SJCRH30 (cell line): ENCODE measurements around the gene RPRD1A. TPM values are rescaled to one million over a fixed set of nuclear protein-coding genes. Genes with fewer than 3 reads are reported as not detected.
"Not testable (repeated sequence)": the region's sequence is repeated elsewhere in the genome, so short reads cannot be mapped to it uniquely, and the experiment has no call there.

Experiments
- DNase-seq, 2 experiments: peaks; one replicate each; pipeline ENCODE4 v3.0.0-alpha.2; 2015 to 2020
- H3K27ac ChIP-seq: fragments of 250-450 bp; sonication (Bioruptor Pico); 2 replicates; pipeline ENCODE4 v1.5.1; 2020; ENCODE audit warnings: mild to moderate bottlenecking, moderate library complexity
- H3K27me3 ChIP-seq: fragments of 250-450 bp; sonication (Bioruptor Pico); 2 replicates; pipeline ENCODE4 v1.5.1; 2020; ENCODE audit warnings: mild to moderate bottlenecking, moderate library complexity
- H3K36me3 ChIP-seq: fragments of 250-450 bp; sonication (Bioruptor Pico); 2 replicates; pipeline ENCODE4 v1.5.1; 2020; ENCODE audit warnings: mild to moderate bottlenecking, moderate library complexity
- H3K4me1 ChIP-seq: fragments of 250-450 bp; sonication (Bioruptor Pico); 2 replicates; pipeline ENCODE4 v1.5.1; 2020; ENCODE audit warnings: mild to moderate bottlenecking, moderate library complexity
- H3K4me3 ChIP-seq: fragments of 250-450 bp; sonication (Bioruptor Pico); 2 replicates; pipeline ENCODE4 v1.5.1; 2020; ENCODE audit warnings: mild to moderate bottlenecking, moderate library complexity
- H3K9me3 ChIP-seq: fragments of 250-450 bp; sonication (Bioruptor Pico); replicated peaks from 2 replicates; pipeline ENCODE4 v1.5.1; 2020; ENCODE audit warnings: mild to moderate bottlenecking, moderate library complexity
- total RNA-seq: library from RNA; depleted of rRNA; stranded (reverse); fragments of >200 nt; shearing (Covaris generic); gene quantifications from 2 replicates; pipeline ENCODE4 v1.2.3, GENCODE V29; 2014; rRNA removed

Gene RPRD1A
- total RNA-seq = 29.0 and 37.0 TPM in 2 replicates

- H3K36me3 ChIP-seq = no peaks in the 10 kb centered on the region
- H3K9me3 ChIP-seq = no peaks in the 10 kb centered on the region
- peak within 1 kb of the TSS; percentile 80 for H3K27ac ChIP-seq
- no peaks in the 10 kb centered on the region for H3K4me1 ChIP-seq
- H3K4me3 ChIP-seq = peak within 1 kb of the TSS; percentile 90
- peak; percentile 91 to 92 for DNase-seq
- no peaks in the 10 kb centered on the region for H3K27me3 ChIP-seq
Measured at GRCh38 chr18:36067055-36067957, at the start of gene RPRD1A. TSS of gene RPRD1A (minus strand) at chr18:36067559. CDS start at chr18:36067404, 155 bp downstream.

GRCh38 chr18:36116771-36117170 is 49.4 kb upstream of the RPRD1A start:
- H3K9me3 ChIP-seq, H3K4me3 ChIP-seq, H3K4me1 ChIP-seq, H3K27ac ChIP-seq, DNase-seq, H3K27me3 ChIP-seq: not testable (repeated sequence)
- H3K36me3 ChIP-seq = peaks cover 11% of the 10 kb centered on the region; the same call in 1 of the 2 replicates

- Histone ChIP-seq H3K4me3 (no peak overlapping the region), H3K27ac (no peak overlapping the region), H3K36me3 (peaks cover 11% of the 10 kb centered on the region; the same call in 1 of the 2 replicates), H3K9me3 (no peaks in the 10 kb centered on the region), H3K27me3 (no peaks in the 10 kb centered on the region), H3K4me1 (no peaks in the 10 kb centered on the region)
- no peak for DNase-seq
Measured at GRCh38 chr18:36114738-36115137, 47.4 kb upstream of the RPRD1A start.

GRCh38 chr18:36114251-36114650 is 46.9 kb upstream of the RPRD1A start:
- H3K36me3 ChIP-seq = peaks cover 11% of the 10 kb centered on the region; the same call in 1 of the 2 replicates
- no peak for DNase-seq

GRCh38 chr18:36112302-36112701 is 44.9 kb upstream of the RPRD1A start:
- Histone ChIP-seq H3K27me3 (no peaks in the 10 kb centered on the region), H3K4me1 (no peaks in the 10 kb centered on the region), H3K4me3 (no peak overlapping the region), H3K9me3 (no peaks in the 10 kb centered on the region), H3K36me3 (peaks cover 11% of the 10 kb centered on the region; the same call in 1 of the 2 replicates), H3K27ac (no peak overlapping the region)
- no peak for DNase-seq

More at GRCh38 chr18:36114251-36114650, 46.9 kb upstream of the RPRD1A start:
- H3K27ac ChIP-seq = no peak overlapping the region
- H3K27me3 ChIP-seq = no peaks in the 10 kb centered on the region
- H3K4me3 ChIP-seq = no peak overlapping the region
- H3K9me3 ChIP-seq = no peaks in the 10 kb centered on the region
- no peaks in the 10 kb centered on the region for H3K4me1 ChIP-seq

GRCh38 chr18:36109737-36110136 is 42.4 kb upstream of the RPRD1A start:
- DNase-seq = no peak
- Histone ChIP-seq H3K27ac (no peak overlapping the region), H3K4me1 (no peaks in the 10 kb centered on the region), H3K4me3 (no peak overlapping the region), H3K9me3 (no peaks in the 10 kb centered on the region), H3K36me3 (peaks cover 11% of the 10 kb centered on the region; the same call in 1 of the 2 replicates), H3K27me3 (no peaks in the 10 kb centered on the region)

- Histone ChIP-seq H3K4me1 (no peaks in the 10 kb centered on the region), H3K27ac (no peak overlapping the region), H3K27me3 (no peaks in the 10 kb centered on the region), H3K4me3 (no peak overlapping the region), H3K36me3 (peaks cover 9% of the 10 kb centered on the region; the same call in 1 of the 2 replicates), H3K9me3 (no peaks in the 10 kb centered on the region)
- no peak for DNase-seq
Measured at GRCh38 chr18:36108601-36109000, 41.2 kb upstream of the RPRD1A start.

- Histone ChIP-seq H3K27ac (no peak overlapping the region), H3K4me3 (no peak overlapping the region), H3K4me1 (no peaks in the 10 kb centered on the region), H3K36me3 (peaks cover 7% of the 10 kb centered on the region; the same call in 1 of the 2 replicates), H3K9me3 (no peaks in the 10 kb centered on the region), H3K27me3 (no peaks in the 10 kb centered on the region)
- no peak for DNase-seq
Measured at GRCh38 chr18:36108196-36108595, 40.8 kb upstream of the RPRD1A start.

- DNase-seq = no peak
- no peaks in the 10 kb centered on the region for H3K9me3 ChIP-seq
- peaks cover 7% of the 10 kb centered on the region; the same call in 1 of the 2 replicates for H3K36me3 ChIP-seq
- H3K27me3 ChIP-seq = no peaks in the 10 kb centered on the region
- H3K27ac ChIP-seq = no peak overlapping the region
- H3K4me3 ChIP-seq = no peak overlapping the region
- H3K4me1 ChIP-seq = no peaks in the 10 kb centered on the region
Measured at GRCh38 chr18:36107477-36107876, 40.1 kb upstream of the RPRD1A start.

GRCh38 chr18:36104749-36105148 is 37.4 kb upstream of the RPRD1A start:
- H3K27me3 ChIP-seq = no peaks in the 10 kb centered on the region
- no peaks in the 10 kb centered on the region; the same call in 1 of the 2 replicates for H3K36me3 ChIP-seq
- DNase-seq = no peak
- H3K4me1 ChIP-seq = no peaks in the 10 kb centered on the region
- no peak overlapping the region for H3K4me3 ChIP-seq
- no peak overlapping the region for H3K27ac ChIP-seq
- no peaks in the 10 kb centered on the region for H3K9me3 ChIP-seq

GRCh38 chr18:36101943-36102342 is 34.6 kb upstream of the RPRD1A start:
- Histone ChIP-seq H3K9me3 (no peaks in the 10 kb centered on the region), H3K4me3 (no peak overlapping the region), H3K4me1 (no peaks in the 10 kb centered on the region), H3K36me3 (no peaks in the 10 kb centered on the region), H3K27me3 (no peaks in the 10 kb centered on the region), H3K27ac (no peak overlapping the region)
- no peak for DNase-seq

- H3K36me3 ChIP-seq = no peaks in the 10 kb centered on the region
Measured at GRCh38 chr18:36099311-36099710, 32.0 kb upstream of the RPRD1A start.

GRCh38 chr18:36096955-36097354 is 29.6 kb upstream of the RPRD1A start:
- no peak overlapping the region for H3K4me3 ChIP-seq
- H3K9me3 ChIP-seq = no peaks in the 10 kb centered on the region
- H3K36me3 ChIP-seq = no peaks in the 10 kb centered on the region
- no peak for DNase-seq
- H3K4me1 ChIP-seq = no peaks in the 10 kb centered on the region
- no peak overlapping the region for H3K27ac ChIP-seq
- H3K27me3 ChIP-seq = no peaks in the 10 kb centered on the region

More at GRCh38 chr18:36099311-36099710, 32.0 kb upstream of the RPRD1A start:
- Histone ChIP-seq H3K4me1 (no peaks in the 10 kb centered on the region), H3K27ac (no peak overlapping the region), H3K27me3 (no peaks in the 10 kb centered on the region), H3K9me3 (no peaks in the 10 kb centered on the region), H3K4me3 (no peak overlapping the region)
- no peak for DNase-seq

GRCh38 chr18:36095936-36096519 is 28.7 kb upstream of the RPRD1A start:
- H3K36me3 ChIP-seq = no peaks in the 10 kb centered on the region
- peak in 1 of 2 experiments; percentile 46 for DNase-seq

GRCh38 chr18:36094431-36094830 is 27.1 kb upstream of the RPRD1A start:
- DNase-seq = no peak
- Histone ChIP-seq H3K4me3 (no peak overlapping the region), H3K9me3 (no peaks in the 10 kb centered on the region), H3K36me3 (no peaks in the 10 kb centered on the region), H3K27ac (no peak overlapping the region), H3K27me3 (no peaks in the 10 kb centered on the region), H3K4me1 (no peaks in the 10 kb centered on the region)

More at GRCh38 chr18:36095936-36096519, 28.7 kb upstream of the RPRD1A start:
- no peak overlapping the region for H3K4me3 ChIP-seq
- no peaks in the 10 kb centered on the region for H3K9me3 ChIP-seq
- H3K4me1 ChIP-seq = no peaks in the 10 kb centered on the region
- no peaks in the 10 kb centered on the region for H3K27me3 ChIP-seq
- H3K27ac ChIP-seq = no peak overlapping the region
